Measurements from ENCODE around the gene PRR22. TPM values are rescaled to one million over a fixed set of nuclear protein-coding genes. Genes with fewer than 3 reads are reported as not detected.
A peak's percentile ranks its signal among the peaks of the same experiment; 100 is the strongest.

PRR22 gene
- total RNA-seq, 4 donors from 2014 or later, result 1.6 to 3.5 TPM; not detected in 2

DNA sequence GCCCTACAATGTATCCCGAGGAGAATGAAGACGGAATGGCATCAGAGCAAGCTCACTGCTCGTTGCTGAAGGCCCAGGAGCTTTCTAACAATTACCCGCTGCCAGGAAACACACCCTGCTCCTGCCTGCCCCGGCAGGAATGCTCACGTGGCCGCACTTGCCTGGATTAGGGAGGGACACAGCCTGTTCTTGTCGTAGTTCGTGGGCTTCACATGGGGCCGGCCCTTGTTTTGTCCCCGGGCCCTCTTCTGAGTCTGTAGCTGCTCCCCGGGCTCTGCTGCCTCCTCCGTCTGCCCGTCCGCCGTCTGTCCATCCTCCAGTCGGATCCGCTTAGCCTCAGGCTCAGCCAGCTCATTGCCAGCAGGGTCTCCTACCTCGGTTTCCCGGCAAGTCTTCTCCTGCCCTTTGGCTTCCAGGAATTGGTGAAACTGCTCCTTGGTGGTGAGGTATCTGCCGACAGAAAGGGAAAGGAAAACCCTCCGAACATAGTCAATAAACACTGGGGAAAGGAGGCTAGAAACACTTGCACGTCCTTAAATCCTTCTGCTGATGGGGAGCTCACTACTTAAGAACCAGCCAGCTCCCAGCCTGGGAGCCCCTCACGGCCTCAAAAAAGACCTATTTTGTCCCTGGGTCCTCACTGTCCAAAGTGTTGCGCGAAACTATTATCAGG lies 5.5 kb upstream of the PRR22 start:
- TF ChIP-seq POLR2A (IDR thresholded peaks at IDR 0.05), result no peak
- TF ChIP-seq, protein P1, sequence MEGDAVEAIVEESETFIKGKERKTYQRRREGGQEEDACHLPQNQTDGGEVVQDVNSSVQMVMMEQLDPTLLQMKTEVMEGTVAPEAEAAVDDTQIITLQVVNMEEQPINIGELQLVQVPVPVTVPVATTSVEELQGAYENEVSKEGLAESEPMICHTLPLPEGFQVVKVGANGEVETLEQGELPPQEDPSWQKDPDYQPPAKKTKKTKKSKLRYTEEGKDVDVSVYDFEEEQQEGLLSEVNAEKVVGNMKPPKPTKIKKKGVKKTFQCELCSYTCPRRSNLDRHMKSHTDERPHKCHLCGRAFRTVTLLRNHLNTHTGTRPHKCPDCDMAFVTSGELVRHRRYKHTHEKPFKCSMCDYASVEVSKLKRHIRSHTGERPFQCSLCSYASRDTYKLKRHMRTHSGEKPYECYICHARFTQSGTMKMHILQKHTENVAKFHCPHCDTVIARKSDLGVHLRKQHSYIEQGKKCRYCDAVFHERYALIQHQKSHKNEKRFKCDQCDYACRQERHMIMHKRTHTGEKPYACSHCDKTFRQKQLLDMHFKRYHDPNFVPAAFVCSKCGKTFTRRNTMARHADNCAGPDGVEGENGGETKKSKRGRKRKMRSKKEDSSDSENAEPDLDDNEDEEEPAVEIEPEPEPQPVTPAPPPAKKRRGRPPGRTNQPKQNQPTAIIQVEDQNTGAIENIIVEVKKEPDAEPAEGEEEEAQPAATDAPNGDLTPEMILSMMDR (IDR thresholded peaks at IDR 0.05), result no peak
- no peaks in the 10 kb centered on the region for H3K9me3 ChIP-seq
- no peaks in the 10 kb centered on the region for H3K4me1 ChIP-seq
- H3K4me3 ChIP-seq, result peak overlapping the region; percentile 90 to 91
- H3K27me3 ChIP-seq, result no peaks in the 10 kb centered on the region
- peak overlapping the region; percentile 92 to 98 for H3K27ac ChIP-seq
- no peaks in the 10 kb centered on the region for H3K36me3 ChIP-seq
- intact Hi-C loops (cut with DNase I; ENCODE audit: low total_unique reads), result no loop called here
- no peak for DNase-seq

DNA sequence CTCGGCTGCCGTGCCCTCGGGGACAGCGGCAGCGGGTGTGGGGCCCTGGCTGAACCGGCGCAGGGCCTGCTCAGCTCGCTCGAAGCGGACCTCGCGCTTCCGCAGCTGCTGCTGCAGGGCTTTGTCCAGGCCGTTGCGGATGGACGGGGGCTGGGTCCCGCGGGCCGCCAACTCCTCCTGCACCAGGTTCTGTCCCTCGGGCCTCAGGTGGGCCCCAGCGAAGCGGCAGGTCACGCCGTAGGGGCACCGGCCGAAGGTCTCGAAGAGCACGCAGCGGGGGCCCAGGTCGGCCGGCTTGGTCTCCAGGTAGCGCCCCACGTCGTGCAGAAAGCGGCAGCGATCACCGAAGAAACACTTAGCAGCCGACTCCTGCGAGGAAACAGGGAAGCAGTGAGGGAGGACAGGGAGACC lies 4.8 kb upstream of the PRR22 start:
- Histone ChIP-seq H3K9me3 (no peaks in the 10 kb centered on the region), H3K4me3 (no peak overlapping the region), H3K36me3 (no peaks in the 10 kb centered on the region), H3K27me3 (no peaks in the 10 kb centered on the region), H3K4me1 (no peaks in the 10 kb centered on the region), H3K27ac (no peak overlapping the region)
- TF ChIP-seq, protein P1 (IDR thresholded peaks at IDR 0.05), result no peak
- no peak for TF ChIP-seq POLR2A (IDR thresholded peaks at IDR 0.05)
- intact Hi-C loops (cut with DNase I; ENCODE audit: low total_unique reads), result no loop called here
- DNase-seq, result no peak

DNA sequence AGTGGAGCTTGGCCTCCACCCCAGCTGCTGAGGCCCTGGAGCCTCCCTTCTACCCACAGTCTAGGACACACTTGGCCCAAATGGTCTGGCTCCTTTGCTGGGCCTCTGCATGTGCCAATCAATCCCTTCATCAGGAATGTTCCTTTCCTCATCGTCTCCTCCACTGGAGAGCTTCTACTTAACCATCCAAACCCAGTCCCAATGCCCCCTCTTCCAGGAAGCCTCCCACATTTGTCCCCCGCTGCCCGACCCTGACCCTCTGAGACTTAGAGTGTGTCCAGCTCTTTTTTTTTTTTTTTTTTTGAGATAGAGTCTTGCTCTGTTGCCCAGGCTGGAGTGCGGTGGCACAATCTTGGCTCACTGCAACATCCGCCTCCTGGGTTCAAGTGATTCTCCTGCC lies 3.9 kb upstream of the PRR22 start:
- intact Hi-C loops (cut with DNase I; ENCODE audit: low total_unique reads), result no loop called here
- no peaks in the 10 kb centered on the region for H3K9me3 ChIP-seq
- H3K27me3 ChIP-seq, result no peaks in the 10 kb centered on the region
- no peaks in the 10 kb centered on the region for H3K4me1 ChIP-seq
- H3K36me3 ChIP-seq, result no peaks in the 10 kb centered on the region
- no peak overlapping the region for H3K4me3 ChIP-seq
- no peak overlapping the region for H3K27ac ChIP-seq
- TF ChIP-seq, protein P1 (IDR thresholded peaks at IDR 0.05), result no peak
- TF ChIP-seq POLR2A (IDR thresholded peaks at IDR 0.05), result no peak
- DNase-seq, result no peak

DNA sequence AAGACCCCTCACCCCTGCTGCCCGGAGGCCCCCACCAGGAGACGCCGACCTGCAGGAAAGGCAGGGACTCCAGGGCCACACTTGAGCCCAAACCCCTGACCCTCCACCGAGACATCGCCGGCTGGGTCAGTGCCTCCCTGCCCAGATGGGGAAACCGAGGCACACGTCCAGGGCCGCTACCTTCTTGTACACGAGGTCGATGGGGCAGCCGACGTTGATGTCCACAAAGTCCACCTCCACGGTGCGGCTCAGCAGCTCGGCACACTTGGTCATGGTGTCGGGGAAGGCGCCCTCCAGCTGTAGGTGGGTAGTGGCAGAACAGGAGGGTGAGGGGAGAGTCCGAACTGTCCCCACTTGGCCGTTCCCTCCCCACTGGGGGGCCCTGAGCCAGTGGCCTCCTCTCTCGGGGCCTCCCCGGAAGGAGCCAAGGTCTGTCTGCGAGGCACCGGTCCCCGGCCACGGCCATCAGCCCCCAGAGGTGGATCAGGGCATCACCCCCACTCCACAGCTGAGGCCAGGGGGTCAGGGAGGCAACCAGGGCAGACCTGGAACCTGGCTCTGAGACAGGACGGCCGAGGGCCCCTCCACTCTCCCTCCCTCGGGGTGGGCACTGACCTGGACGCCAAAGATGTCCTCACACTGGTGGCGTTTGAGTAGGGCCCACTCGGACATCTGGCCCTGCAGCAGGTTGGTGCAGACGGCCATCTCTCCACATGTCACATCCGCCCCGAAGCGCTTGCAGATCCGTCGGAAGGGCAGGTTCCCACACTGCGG lies 3.0 kb upstream of the PRR22 start:
- DNase-seq, result no peak
- H3K27ac ChIP-seq, result no peak overlapping the region

More for the DNA sequence above, 3.0 kb upstream of the PRR22 start:
- no peaks in the 10 kb centered on the region for H3K36me3 ChIP-seq
- intact Hi-C loops (cut with DNase I; ENCODE audit: low total_unique reads), result no loop called here
- TF ChIP-seq, protein P1 (IDR thresholded peaks at IDR 0.05), result no peak
- no peak for TF ChIP-seq POLR2A (IDR thresholded peaks at IDR 0.05)
- no peaks in the 10 kb centered on the region for H3K4me1 ChIP-seq
- H3K9me3 ChIP-seq, result no peaks in the 10 kb centered on the region
- no peak overlapping the region for H3K4me3 ChIP-seq
- no peaks in the 10 kb centered on the region for H3K27me3 ChIP-seq

Measured in uterus (tissue), 4 donors.